Natural killer cell (primary cell): ENCODE measurements around the gene SIPA1L3. TPM values are rescaled to one million over a fixed set of nuclear protein-coding genes. Genes with fewer than 3 reads are reported as not detected.

Experiments used
- ATAC-seq, 3 donors: fragments of 150-1000 bp in 2 of 3; fragments of 200-7000 bp in 1 of 3; cut with Tn5 transposase; 1 replicate in 1 of 3; 2 replicates in 2 of 3; pipeline ENCODE4 v1.10.0; 2021; ENCODE audit warnings: mild to moderate bottlenecking in 2 of 3, moderate library complexity in 2 of 3
- DNase-seq, 2 donors: peaks; one replicate each; pipeline versions ENCODE4 v3.0.0 to v3.0.0-alpha.2; 2013 to 2021; ENCODE audit warnings: mixed read lengths in 1 of 2
- H3K27ac ChIP-seq: one replicate; pipeline ENCODE4 v1.5.1; 2013; ENCODE audit warnings: mild to moderate bottlenecking, low read length
- H3K27me3 ChIP-seq: one replicate; pipeline ENCODE4 v1.6.1; 2013; ENCODE audit warnings: low read length; ENCODE audit not compliant: control insufficient read depth, insufficient read depth
- H3K36me3 ChIP-seq: one replicate; pipeline ENCODE4 v1.6.1; 2013; ENCODE audit warnings: low read length; ENCODE audit not compliant: control insufficient read depth, insufficient read depth
- H3K4me1 ChIP-seq: one replicate; pipeline ENCODE4 v1.6.1; 2013; ENCODE audit warnings: low read length; ENCODE audit not compliant: control insufficient read depth, insufficient read depth
- H3K4me3 ChIP-seq: one replicate; pipeline ENCODE4 v1.5.1; 2013; ENCODE audit warnings: low read length
- H3K9me3 ChIP-seq: one replicate; pipeline ENCODE4 v1.6.1; 2013; ENCODE audit warnings: low read length; ENCODE audit not compliant: control insufficient read depth, insufficient read depth
- H3K27ac Mint-ChIP-seq, 2 donors: one replicate each; pipeline ENCODE4 v1.8.0; 2022; ENCODE audit warnings: mild to moderate bottlenecking in 2 of 2, mixed read lengths in 2 of 2, moderate library complexity in 1 of 2
- H3K27me3 Mint-ChIP-seq, 2 donors: one replicate each; pipeline ENCODE4 v1.8.0; 2022; ENCODE audit warnings: low read depth in 2 of 2, mixed read lengths in 2 of 2
- H3K36me3 Mint-ChIP-seq: one replicate; pipeline ENCODE4 v1.8.0; 2022; ENCODE audit warnings: mixed read lengths
- H3K4me1 Mint-ChIP-seq, 2 donors: one replicate each; pipeline ENCODE4 v1.8.0; 2022; ENCODE audit warnings: mixed read lengths in 2 of 2
- H3K4me3 Mint-ChIP-seq: one replicate; pipeline ENCODE4 v1.8.0; 2022; ENCODE audit warnings: mild to moderate bottlenecking, moderate library complexity, mixed read lengths
- H3K9me3 Mint-ChIP-seq, 2 donors: one replicate each; pipeline ENCODE4 v1.8.0; 2022; ENCODE audit warnings: mixed read lengths in 2 of 2
- CTCF ChIP-seq: fragments of 200-600 bp; IDR thresholded peaks from one replicate; pipeline ENCODE4 v1.8.0; 2022; ENCODE audit warnings: antibody characterized with exemption
- WGBS: methylation state at CpG from one replicate; pipeline ENCODE4 v1.1.7; 2013; ENCODE audit warnings: missing lambda C conversion rate; ENCODE audit not compliant: insufficient coverage; 5-methylcytosine and 5-hydroxymethylcytosine counted together
- intact Hi-C: fragments of 100-400 bp; cut with micrococcal nuclease; formaldehyde crosslinking; loops from one replicate; pipeline ENCODE4 v1.14.2; 2022
- total RNA-seq, 4 donors: library from RNA; stranded (reverse); fragments of 120-200 nt in 1 of 4; gene quantifications; one replicate each; pipeline versions ENCODE4 v1.2.3 to v1.2.4, GENCODE V29; 2013 to 2022

Gene SIPA1L3
- total RNA-seq, 3 donors from 2014 or later (not counting 1 experiment from before 2014, with no cell fraction given): 34.4 to 35.8 (median 35.4) TPM

- no peaks in the 10 kb centered on the region for H3K36me3 ChIP-seq
- no peaks in the 10 kb centered on the region for H3K27me3 ChIP-seq
- peaks cover 0 to 2% of the 10 kb centered on the region in 2 donors for H3K9me3 Mint-ChIP-seq
- H3K27ac Mint-ChIP-seq: no peak overlapping the region
- WGBS: 92% methylated on average over 12 of the region's 12 CpGs
- peaks cover 9% of the 10 kb centered on the region for H3K9me3 ChIP-seq
- no peaks in the 10 kb centered on the region for H3K36me3 Mint-ChIP-seq
- intact Hi-C loops: no loop called here
- peaks cover 14 to 16% of the 10 kb centered on the region in 2 donors for H3K4me1 Mint-ChIP-seq
- H3K27ac ChIP-seq: no peak overlapping the region
- peaks cover 10% of the 10 kb centered on the region for H3K4me1 ChIP-seq
- H3K4me3 ChIP-seq: no peak overlapping the region
- ATAC-seq (no peak), DNase-seq (no peak)
- no peak overlapping the region for H3K4me3 Mint-ChIP-seq
- H3K27me3 Mint-ChIP-seq: no peaks in the 10 kb centered on the region
- no peak for TF ChIP-seq CTCF
Observed at GRCh38 chr19:37966662-37967231, 59.7 kb downstream of the SIPA1L3 start.

GRCh38 chr19:37969695-37970094, 62.7 kb downstream of the SIPA1L3 start:
- peaks cover 0 to 2% of the 10 kb centered on the region in 2 donors for H3K9me3 Mint-ChIP-seq
- Histone ChIP-seq H3K27ac (no peak overlapping the region), H3K36me3 (no peaks in the 10 kb centered on the region), H3K4me1 (no peaks in the 10 kb centered on the region), H3K4me3 (no peak overlapping the region), H3K9me3 (peaks cover 9% of the 10 kb centered on the region), H3K27me3 (no peaks in the 10 kb centered on the region)
- WGBS: 97% methylated on average over 5 of the region's 5 CpGs
- intact Hi-C loops: no loop called here
- H3K27ac Mint-ChIP-seq: no peak overlapping the region
- no peak for TF ChIP-seq CTCF
- H3K4me1 Mint-ChIP-seq: peaks cover 16 to 18% of the 10 kb centered on the region in 2 donors
- H3K27me3 Mint-ChIP-seq: no peaks in the 10 kb centered on the region
- H3K4me3 Mint-ChIP-seq: no peak overlapping the region
- DNase-seq (no peak), ATAC-seq (no peak)
- no peaks in the 10 kb centered on the region for H3K36me3 Mint-ChIP-seq

GRCh38 chr19:37970699-37971098, 63.7 kb downstream of the SIPA1L3 start:
- Histone ChIP-seq H3K27me3 (no peaks in the 10 kb centered on the region), H3K27ac (no peak overlapping the region), H3K4me3 (no peak overlapping the region), H3K4me1 (peaks cover 3% of the 10 kb centered on the region), H3K36me3 (no peaks in the 10 kb centered on the region), H3K9me3 (peaks cover 9% of the 10 kb centered on the region)
- no peak for TF ChIP-seq CTCF
- Mint-ChIP-seq H3K9me3 (peaks cover 0 to 2% of the 10 kb centered on the region in 2 donors), H3K27ac (no peak overlapping the region), H3K4me1 (peaks cover 16 to 24% of the 10 kb centered on the region in 2 donors), H3K36me3 (no peaks in the 10 kb centered on the region), H3K4me3 (no peak overlapping the region), H3K27me3 (no peaks in the 10 kb centered on the region)
- WGBS: 93% methylated on average over 4 of the region's 4 CpGs
- ATAC-seq: no peak
- DNase-seq: no peak
- intact Hi-C loops: no loop called here

- no peaks in the 10 kb centered on the region for H3K36me3 ChIP-seq
- H3K4me3 ChIP-seq: no peak overlapping the region
- H3K9me3 ChIP-seq: peaks cover 9% of the 10 kb centered on the region
- no peak for ATAC-seq
- Mint-ChIP-seq H3K9me3 (peaks cover 0 to 2% of the 10 kb centered on the region in 2 donors), H3K36me3 (no peaks in the 10 kb centered on the region), H3K27me3 (no peaks in the 10 kb centered on the region), H3K4me3 (no peak overlapping the region), H3K4me1 (peaks cover 10 to 21% of the 10 kb centered on the region in 2 donors), H3K27ac (no peak overlapping the region)
- no peak for TF ChIP-seq CTCF
- intact Hi-C loops: no loop called here
- no peaks in the 10 kb centered on the region for H3K27me3 ChIP-seq
- DNase-seq: no peak
- peaks cover 8% of the 10 kb centered on the region for H3K4me1 ChIP-seq
- H3K27ac ChIP-seq: no peak overlapping the region
- 100% methylated on average over 2 of the region's 3 CpGs for WGBS
Observed at GRCh38 chr19:37972803-37973202, 65.8 kb downstream of the SIPA1L3 start.
